GM18907 (cell line): ENCODE measurements around the gene SLBP.
A peak's percentile ranks its signal among the peaks of the same experiment; 100 is the strongest.

Experiments
- ATAC-seq: cut with Tn5 transposase; IDR thresholded peaks from one replicate; pipeline ENCODE4 v1.9.1; 2021; ENCODE audit warnings: mild to moderate bottlenecking, moderate library complexity; ENCODE audit not compliant: unreplicated experiment

Gene SLBP

DNA sequence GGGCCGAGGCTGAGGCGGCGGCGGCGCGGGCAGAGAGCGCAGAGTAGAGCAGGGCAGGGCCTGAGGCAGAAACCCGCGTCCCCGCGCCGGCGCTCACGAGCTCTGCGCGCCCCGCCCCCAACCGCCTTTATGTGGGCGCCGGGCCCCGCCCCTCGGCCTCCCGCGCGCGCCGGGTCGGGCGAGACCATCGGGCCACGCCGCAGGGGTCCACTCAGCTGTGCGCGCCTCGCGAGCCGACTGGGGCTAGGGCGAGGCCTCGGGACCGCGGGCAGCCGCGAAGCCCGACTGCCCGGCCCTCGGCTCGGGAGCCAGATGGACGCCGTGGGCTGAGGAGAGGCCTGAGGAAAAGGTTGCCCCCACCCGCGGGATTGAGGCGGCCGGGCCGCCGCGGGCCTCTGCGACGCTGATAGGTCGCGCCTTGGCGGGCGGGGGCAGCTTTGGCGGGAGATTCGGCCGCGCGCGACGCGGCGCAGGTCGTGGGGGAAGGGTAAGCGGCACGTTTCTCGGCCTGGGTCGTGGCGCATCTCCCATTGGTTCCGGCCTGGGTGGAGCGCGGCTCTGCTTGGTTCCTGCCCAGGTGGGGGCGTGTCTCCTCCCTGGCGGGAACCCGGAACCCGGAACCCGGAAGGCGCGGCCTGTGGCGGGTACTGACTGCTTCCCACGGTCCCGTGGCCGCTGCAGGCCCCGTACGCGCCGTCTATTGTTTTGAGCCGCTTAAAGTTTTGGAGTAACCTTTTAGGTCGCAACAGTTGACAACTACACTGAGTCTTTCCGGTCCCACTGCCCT is at the start of gene SLBP:
Gene SLBP (minus strand): TSS at position 104 of the 787 bp plus-strand sequence. CDS start 131 bp downstream, outside the sequence.
- peak; percentile 79 for ATAC-seq

DNA sequence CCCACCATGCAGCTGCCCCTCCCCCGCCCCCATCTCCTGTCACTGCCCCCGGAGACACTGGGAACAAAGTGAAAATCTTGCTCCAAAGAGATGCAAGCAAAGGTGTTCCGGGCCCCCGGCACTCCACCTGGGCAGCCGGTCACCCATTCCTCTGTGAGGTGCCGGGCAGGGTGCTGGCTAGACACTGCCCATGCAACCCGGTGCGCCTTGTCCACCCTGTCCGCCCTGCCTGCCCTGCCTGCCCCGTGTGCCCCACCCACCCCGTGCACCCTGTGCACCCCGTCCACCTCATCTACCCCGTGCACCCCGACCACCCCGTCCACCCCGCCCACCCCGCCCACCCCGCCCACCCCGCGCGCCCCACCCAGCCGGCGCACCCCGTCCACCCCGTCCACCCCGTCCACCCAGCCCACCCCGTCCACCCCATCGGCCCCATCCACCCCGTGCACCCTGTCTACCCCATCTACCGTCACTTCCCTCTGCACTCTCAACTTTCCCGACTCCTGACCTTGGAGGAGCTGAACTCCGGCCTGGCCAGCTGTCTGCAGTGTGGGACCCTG is 49.1 kb upstream of the SLBP start:
- no peak for ATAC-seq

DNA sequence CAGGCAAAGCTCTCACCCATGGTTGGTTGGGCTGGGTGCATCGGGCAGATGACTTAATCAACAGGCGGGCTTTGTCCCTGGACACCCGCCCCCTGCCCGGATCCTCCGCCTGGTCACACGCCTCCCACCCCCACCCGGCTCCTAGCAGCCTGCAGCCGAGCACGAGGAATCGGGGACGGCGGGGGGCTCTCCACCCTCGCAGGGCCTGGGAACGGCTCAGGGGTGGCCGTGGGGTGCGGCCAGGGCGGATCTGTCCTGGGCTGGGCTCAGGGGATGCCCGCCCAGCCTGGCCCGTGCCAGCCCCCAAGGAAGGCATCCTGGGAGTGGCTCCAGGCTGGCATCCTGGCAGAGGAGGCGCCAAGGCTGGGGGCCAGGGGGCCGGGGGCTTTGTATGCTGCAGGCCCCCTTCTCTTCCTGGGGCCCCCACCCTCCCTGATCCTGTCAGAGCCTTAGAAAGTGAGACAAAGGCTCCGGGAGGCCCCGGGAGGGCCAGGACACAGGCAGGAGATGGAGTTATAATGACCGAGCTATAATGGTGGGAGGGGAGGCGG is 48.5 kb upstream of the SLBP start:
- no peak for ATAC-seq

DNA sequence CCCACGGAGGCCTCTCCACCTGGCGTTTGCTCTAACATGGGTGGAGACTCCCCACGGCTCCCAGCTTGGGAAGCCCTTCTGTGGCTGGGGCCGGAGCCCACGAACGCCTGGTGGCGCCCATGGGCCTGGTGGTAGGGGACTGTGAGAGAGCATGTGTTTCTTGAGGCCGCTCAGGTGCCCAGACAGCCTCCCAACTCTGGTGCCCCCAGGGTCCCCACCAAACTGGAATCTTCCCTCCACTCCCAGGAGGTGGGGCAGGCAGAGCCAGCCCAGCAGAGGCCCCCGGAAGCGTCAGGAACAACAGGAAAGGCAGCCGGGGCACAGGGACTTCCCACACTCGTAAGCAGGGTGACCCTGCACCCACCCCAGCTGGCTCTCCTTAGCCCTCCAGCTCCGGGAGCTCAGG is 47.7 kb upstream of the SLBP start:
- no peak for ATAC-seq

DNA sequence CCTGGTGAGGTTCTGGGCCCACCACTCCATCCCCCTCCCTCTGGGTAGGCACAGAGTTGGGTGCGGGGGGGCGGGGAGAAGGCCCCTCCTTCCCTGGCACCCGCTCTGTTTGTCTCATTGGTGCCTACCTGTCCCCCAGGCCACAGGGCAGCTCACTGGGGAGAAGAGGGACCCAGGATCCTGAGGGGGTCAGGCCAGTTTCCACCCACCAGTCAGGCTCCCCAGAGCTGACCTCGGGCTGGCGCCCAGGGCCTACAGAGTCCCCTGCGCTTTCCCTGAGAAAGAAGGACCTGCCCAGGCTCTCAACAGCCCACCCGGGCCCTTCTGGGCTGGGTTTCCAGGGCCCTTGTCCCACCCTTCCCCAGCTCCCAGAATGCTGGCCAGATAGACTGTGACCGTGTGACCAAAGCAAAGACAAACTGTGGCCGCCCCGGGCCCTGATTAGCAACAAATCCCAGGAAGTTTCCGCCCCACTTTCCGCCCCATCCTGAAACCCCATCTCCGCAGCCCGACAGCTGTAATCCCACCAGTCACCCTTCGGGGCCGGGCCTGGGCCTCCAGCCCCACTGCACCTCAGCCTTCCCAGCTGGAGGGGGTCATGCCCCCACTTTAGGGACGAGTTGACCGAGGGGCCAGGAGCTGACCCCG is 47.2 kb upstream of the SLBP start:
- ATAC-seq = no peak

DNA sequence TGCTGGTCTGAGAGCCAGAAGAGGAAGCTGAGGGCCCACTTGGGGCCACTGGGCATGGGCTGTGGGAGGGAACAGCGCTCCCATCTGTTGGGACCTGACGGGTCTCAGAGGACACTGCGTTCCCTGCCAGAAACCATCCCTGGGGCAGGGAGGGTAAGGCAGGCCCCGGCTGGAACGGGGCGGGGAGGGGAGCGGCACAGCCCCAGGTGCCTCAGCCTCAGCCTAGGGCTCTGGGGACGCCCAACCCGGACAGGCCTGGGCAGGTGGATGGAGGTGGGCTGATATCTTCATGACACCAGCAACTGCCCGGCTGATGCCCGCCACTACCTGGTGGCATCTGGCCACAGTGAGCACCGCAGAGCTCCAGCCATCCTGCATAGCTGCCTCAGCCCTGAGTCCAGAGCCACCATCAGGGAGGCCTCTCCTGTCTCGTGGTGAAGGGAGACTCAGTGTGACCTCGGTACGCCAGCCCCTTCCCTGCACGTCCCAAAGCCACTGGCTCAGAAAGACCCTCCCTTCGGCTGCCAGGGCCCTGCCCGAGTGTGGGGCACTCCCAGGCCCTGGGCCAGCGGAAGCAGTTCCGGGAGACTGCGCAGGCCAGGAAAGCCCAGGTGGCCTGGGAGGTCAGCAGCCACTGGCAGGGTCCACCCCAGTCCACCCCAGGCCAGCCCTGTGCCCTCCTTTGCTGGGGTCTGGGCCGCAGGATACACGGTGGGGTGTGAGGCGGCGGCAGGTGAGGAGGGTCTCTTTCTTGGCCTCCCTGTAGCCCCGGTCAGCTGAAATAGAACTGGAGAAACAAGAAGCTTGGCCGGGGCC is 46.4 kb upstream of the SLBP start:
- no peak for ATAC-seq

DNA sequence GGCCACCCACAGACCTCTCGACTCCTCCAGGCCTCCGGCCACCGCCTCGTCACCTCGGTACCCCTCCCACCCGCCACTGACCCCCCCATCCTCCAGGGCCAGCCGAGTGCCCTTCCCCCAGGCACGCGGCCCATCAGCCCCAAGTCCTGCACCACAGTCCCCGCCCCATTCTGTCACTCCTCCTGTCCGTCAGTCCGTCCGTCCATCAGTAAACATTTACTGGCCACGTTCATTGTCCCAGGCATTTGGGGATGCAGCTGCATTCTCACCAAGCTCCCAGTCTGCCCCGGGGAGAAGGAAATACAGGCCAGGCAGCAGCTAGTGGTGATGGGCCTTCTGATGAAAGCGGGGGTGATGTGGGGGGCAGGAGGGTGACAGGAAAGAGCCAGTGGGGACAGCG is 45.7 kb upstream of the SLBP start:
- no peak for ATAC-seq

DNA sequence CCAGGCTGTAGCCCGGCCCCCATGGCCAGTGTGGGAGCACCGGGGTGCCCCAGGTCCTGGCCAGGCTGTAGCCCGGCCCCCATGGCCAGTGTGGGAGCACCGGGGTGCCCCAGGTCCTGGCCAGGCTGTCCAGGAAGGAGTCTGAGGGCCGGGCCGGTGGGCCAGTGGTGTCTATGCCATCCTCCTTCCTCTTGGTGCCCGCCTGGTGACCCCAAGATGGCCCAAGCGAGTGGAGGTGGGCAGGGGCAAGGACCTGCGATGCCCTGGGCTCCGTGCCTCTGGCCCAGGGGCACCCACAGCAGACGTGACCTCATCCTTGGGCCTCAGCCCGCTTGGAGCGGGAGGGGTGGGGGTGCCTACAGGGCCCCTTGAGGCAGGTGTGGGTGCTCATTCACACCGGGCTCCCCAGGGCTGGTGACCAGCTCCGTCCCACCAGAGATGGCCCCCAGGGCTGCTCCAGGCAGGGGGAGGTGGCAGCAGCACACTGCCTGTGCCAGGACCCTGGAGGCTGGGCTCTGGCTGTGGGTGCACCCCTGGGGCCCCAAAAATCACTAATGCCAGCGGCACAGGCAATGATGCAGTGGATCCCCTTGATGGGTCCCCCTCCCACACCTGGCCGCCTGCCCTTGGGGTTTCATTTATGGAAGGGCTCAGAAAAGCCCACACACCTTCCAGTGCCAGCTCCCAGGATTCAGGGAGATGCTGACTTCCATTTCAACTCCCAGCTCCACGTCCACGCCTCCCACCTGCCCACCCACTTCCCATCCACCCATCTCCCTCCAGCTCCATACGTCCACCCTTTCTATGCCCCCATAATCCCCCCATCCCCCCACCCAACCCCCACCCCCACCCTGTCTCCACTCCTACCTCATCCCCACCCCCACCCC is 45.0 kb upstream of the SLBP start:
- ATAC-seq = no peak

DNA sequence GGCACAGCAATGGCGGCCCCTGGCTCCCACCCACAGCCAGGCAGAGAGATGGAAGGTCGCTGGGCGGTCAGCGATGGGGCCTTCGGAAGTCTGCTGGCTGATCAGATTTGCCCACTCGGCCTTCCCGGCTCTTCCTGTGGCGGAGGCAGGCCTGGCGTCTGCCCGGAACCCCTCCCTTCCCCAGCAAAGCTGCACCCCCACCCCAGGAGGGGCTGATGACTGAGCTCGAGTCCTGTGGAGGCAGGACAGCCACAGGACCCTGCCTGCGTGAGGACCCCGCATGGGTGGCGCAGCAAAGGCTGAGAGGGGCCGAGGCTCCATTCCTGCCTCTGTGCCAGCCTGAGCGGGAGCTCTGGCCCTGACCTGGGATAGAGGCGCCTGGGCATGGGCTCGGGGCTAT is 44.0 kb upstream of the SLBP start:
- no peak for ATAC-seq

DNA sequence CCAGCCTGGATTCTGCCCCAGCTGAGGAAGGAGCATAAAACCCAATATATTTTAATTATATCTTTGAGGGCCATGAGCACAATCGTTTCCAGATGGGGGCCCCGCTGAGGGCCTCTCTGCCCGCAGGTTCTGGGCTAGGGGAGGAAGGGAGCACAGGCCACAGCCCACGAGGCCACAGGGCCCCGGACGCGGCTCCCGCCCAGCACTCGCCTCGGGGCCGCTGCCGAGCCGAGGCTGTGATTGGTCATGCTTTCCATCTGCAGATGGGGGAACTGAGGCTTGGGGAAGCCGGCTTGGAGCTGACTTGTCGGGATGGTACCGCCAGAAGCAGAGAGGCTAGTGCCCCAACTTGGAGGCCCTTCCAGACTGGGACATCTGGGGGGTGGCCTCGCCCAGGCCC is 43.2 kb upstream of the SLBP start:
- ATAC-seq = no peak

DNA sequence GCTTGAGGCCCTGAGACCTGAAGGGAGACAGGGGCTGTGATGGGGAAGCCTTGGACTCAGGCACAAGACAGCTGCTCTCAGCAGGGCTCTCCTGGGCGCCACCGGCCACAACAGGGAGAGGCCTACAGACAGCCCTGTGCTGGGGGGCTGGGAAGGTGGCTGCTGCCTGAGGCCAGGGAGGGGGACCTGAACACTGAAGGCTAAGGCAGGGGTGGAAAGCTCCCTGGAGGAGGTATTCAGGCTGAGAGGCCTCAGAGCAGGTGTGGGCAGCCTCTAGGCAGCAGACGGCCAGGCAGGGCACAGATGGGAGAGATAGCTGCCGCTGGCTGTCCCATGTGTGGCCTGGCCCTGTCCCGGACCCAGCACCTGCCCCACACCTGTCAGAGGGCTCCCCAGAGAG is 42.2 kb upstream of the SLBP start:
- ATAC-seq = no peak

DNA sequence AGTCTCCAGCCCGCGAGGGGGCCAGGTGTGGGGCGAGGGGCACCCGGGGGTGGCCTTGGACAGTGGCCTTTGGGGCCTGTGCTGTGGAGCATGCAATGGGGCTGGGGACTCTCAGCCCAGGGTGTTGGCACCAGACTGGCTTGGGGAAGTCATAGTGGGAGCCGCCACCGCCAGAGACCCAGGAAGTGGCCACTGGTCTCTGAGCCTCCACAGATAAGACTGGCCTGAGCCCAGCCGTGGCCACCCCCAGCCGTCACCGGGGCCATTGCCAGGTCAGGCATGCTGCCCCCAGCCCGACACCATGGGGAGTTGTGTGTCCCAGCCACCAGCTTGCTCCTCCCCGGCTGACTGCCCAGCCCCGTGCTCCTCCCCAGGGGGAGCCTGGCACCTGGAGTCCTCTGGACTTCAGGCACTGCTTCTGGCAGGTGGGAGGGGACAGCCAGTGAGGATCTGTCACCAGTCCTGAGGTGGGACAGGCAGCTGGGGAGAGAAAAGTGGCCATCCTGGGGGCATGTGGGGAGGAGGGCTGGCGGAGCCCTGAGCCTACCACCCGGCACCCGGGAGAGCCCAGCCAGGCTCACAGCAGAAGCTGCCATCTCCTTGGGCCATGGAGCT is 41.7 kb upstream of the SLBP start:
- ATAC-seq = no peak

DNA sequence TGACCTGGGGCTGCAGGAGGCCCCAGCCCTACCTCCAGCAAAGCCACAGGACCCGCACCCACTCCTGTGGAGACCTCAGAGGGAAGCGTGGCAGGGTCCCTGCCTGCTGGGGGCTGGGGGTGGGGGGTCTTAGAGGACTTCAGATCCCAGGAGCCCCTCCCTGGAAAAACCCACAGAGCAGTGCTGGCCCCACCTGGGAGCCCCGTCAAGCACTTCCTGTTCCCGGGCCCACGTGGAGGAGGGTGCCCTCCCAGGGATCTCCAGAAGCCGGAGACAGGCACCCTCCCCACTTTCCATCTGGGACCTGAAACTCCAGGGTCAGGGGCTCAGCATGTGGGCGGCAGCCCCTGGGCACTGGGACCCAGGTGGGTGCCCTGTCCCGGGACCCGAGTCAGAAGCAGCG is 41.2 kb upstream of the SLBP start:
- no peak for ATAC-seq

DNA sequence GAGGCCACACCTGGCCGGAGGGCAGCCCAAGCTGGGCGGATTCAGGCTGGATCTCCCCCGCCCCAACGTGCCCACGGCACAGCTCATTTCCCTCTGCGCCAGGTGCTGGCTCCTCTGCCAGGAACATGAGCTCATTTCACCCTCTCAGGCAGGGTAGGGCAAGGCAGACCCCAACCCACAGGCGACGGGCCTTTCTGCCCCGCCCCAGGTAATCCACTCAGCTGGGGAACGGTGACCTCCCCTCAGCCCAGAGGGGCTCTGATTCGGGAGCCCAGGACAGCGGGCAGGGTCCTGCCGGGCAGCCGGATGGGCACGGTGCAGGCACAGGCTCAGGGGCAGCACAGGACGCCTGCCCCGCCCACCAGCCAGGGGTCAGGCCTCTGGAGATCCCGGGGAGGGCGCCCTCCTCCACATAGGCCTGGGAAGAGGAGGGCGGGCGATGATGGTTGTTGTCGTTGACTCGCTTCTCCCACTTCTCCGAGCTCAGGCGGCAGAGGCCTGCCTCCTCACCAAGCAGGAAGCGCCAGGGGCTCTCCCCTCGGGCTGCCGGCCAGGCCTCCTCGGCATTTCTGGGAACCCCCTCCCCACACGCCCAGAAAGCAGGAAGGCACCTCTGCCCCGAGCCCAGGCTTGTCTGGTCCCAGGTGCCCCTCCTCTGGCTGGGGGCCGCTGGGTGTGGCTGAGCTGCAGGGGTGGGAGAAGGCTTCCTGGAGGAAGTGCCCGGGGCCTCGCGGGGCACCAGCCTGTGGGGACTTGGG is 40.3 kb upstream of the SLBP start:
- ATAC-seq = no peak

DNA sequence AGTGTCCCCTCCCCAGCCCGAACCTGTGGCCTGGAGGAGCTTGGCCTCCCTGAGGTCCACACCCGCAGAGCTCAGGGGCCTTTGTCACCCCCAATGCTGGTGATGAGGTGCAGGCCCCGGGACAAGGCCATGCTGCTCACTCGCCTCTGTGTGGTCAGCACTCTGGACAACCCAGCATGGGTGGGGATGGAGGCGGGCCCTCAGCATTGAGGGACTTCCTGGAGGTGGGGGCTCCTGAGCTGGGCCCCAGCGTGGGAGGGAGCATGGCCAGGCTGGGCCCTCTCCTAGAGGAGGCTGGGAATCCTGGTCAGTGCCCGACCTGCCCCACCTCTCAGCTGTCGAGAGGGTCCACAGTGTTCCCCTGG is 39.8 kb upstream of the SLBP start:
- ATAC-seq = no peak

DNA sequence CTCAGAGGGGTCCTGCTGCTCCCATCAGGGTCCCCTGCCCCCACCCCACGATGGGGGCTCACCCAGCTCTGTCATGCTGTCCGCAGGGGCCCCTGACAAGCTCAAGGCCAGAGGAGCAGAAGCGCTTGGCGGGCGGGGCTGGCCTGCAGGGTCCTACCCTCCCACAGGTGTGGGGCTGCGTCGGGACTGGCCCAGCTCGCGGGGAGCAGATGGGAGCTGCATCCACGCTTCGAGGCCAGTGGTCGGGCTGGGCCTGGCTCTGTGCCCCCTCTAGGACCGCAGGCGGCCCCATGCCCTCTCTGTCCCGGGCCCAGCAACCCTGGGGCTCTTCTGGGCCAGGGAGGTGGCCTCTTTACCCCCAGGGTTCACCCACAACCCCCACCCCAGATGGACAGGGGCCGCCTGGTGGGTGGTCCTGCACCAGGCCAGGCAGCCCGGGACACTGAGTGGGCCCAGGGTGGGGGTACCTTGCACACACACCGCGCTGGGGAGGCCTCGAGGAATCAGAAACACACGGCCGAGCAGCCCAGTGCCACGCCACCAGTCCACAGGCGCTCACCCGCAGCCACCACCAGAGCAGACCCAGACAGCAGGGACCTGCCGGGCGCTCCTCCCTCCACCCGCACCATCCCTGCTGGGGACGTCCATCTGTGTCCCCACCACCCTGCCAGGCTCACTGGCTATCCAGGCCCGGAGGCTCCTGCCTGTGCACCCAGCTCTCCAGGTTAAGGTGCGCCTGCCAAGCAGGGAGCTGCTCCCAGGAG is 39.2 kb upstream of the SLBP start:
- no peak for ATAC-seq

DNA sequence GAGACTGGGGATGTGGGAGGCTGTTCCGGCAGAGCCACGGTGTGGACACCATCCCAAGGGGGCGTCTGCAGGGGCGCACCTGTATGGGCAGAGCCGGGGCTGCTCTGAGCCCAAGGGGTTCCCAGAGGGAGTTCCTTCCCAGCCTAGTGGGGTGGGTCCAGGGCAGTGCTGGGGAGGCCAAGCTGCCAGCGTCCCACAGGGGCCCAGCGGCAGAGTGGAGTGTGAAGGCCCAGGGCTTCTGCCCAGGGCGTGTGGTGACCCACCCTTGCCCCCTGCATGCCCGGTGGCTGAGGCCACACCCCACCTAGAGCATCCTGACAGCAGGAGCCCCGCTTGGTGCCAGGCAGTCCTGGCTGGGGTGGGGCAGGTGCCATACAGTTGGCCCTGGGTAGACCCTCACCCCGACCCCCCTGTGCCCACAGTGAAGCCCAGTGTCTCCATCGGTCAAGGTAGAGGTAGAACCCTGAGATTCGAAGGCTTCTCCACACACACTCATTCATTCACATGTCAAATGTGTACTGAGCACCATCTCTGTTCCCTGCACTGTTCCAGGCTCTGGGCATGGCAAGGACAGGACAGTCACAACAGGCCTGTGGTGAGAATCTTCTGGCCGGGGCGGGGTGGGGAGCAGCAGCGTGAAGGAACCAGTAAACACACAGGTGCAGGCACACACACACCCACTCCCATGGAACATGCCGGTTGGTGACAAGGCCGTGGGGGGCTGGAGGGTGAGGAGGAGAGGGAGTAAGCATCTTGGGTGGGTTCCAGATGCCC is 38.4 kb upstream of the SLBP start:
- ATAC-seq = no peak

DNA sequence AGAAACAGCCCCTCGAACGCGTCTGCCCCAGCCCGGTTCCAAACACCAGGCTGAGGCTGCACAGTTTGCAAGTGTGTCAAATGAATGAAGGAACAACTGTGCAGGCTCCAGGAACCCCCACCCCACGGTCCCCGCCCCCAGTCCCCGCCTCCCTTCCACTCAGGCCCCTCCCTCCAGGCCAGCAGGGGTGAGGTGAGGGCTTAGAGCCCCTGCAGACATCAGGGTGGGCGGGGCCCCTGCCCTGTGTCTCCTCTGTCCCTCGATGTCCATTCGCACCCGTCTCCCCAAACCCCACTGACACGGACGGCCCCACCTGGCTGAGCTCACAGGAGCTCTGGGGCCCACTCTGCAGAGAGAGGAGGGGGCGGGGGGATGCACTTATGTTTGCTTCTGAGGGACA is 37.7 kb upstream of the SLBP start:
- ATAC-seq = no peak
